PC-3 (cell line): ENCODE results near the gene IGFALS. TPM values are rescaled to one million over a fixed set of nuclear protein-coding genes. Genes with fewer than 3 reads are reported as not detected.

Source experiments
- ATAC-seq: fragments of 200-7000 bp; cut with Tn5 transposase; 2 replicates; pipeline ENCODE4 v1.9.1; 2020; ENCODE audit warnings: mild to moderate bottlenecking, moderate library complexity
- BruUV-seq: library from RNA; stranded (reverse); fragments of 400-500 nt; replicated peaks from 2 replicates; lab custom pipeline; 2021; lab: Mats Ljungman, UMichigan
- CTCF ChIA-PET: fragments of 300-600 bp; sonication (Branson Sonifier 250); formaldehyde crosslinking; loops from one replicate; lab custom pipeline; 2022; ENCODE audit warnings: antibody characterized with exemption; lab: Charles Lee
- POLR2A ChIA-PET: fragments of 300-600 bp; sonication (Branson Sonifier 250); formaldehyde crosslinking; loops from one replicate; lab custom pipeline; 2022; ENCODE audit warnings: antibody characterized with exemption; ENCODE audit not compliant: unreplicated experiment; lab: Charles Lee
- DNase-seq: peaks from one replicate; pipeline ENCODE4 v3.0.0-alpha.2; 2015
- H2AFZ ChIP-seq: fragments of 300-600 bp; sonication (generic); 2 replicates; pipeline ENCODE4 v1.6.0; 2016; ENCODE audit warnings: antibody characterized with exemption, low read length
- H3F3A ChIP-seq: fragments of 300-600 bp; sonication (generic); one replicate; pipeline ENCODE4 v1.6.0; 2017; ENCODE audit warnings: antibody characterized with exemption, low read length, control low read depth, mild to moderate bottlenecking; ENCODE audit not compliant: unreplicated experiment
- H3K27ac ChIP-seq: fragments of 300-600 bp; sonication (generic); 2 replicates; pipeline ENCODE4 v1.5.1; 2016; ENCODE audit warnings: mild to moderate bottlenecking, low read length
- H3K27me3 ChIP-seq: fragments of 300-600 bp; sonication (generic); 2 replicates; pipeline ENCODE4 v1.6.1; 2016; ENCODE audit warnings: low read length, mixed read lengths
- H3K36me3 ChIP-seq: fragments of 300-600 bp; sonication (generic); 2 replicates; pipeline ENCODE4 v1.6.1; 2016; ENCODE audit warnings: low read depth, mixed run types, low read length, mixed read lengths
- H3K4me1 ChIP-seq: fragments of 300-600 bp; sonication (generic); 2 replicates; pipeline ENCODE4 v1.5.1; 2016; ENCODE audit warnings: low read length; ENCODE audit not compliant: insufficient read depth
- H3K4me2 ChIP-seq: fragments of 300-600 bp; sonication (generic); 2 replicates; pipeline ENCODE4 v1.6.0; 2016; ENCODE audit warnings: low read length
- H3K4me3 ChIP-seq: fragments of 300-600 bp; sonication (generic); 2 replicates; pipeline ENCODE4 v1.5.1; 2016; ENCODE audit warnings: mild to moderate bottlenecking, low read length, mixed read lengths
- H3K79me2 ChIP-seq: fragments of 300-600 bp; sonication (generic); 2 replicates; pipeline ENCODE4 v1.6.1; 2017; ENCODE audit warnings: low read length, mixed read lengths
- H3K9ac ChIP-seq: fragments of 300-600 bp; sonication (generic); 2 replicates; pipeline ENCODE4 v1.6.0; 2016; ENCODE audit warnings: mild to moderate bottlenecking, low read length
- H3K9me2 ChIP-seq: fragments of 300-600 bp; sonication (generic); replicated peaks from 2 replicates; pipeline ENCODE4 v1.6.1; 2016; ENCODE audit warnings: mixed run types, low read length, mixed read lengths
- H3K9me3 ChIP-seq: fragments of 300-600 bp; sonication (generic); 2 replicates; pipeline ENCODE4 v1.6.1; 2016; ENCODE audit warnings: low read length, mixed read lengths
- H4K20me1 ChIP-seq: fragments of 300-600 bp; sonication (generic); 2 replicates; pipeline ENCODE4 v1.6.1; 2016; ENCODE audit warnings: low read length, mixed read lengths
- CTCF ChIP-seq: fragments of 300-600 bp; sonication (generic); conservative IDR thresholded peaks from 2 replicates; pipeline ENCODE4 v1.5.1; 2017; ENCODE audit warnings: antibody characterized with exemption, low read depth, mild to moderate bottlenecking, low read length
- EZH2 ChIP-seq: fragments of 300-600 bp; sonication (generic); IDR thresholded peaks from one replicate; pipeline ENCODE4 v1.6.1; 2017; ENCODE audit warnings: antibody characterized with exemption, mild to moderate bottlenecking, low read length; ENCODE audit not compliant: unreplicated experiment
- EZH2phosphoT487 ChIP-seq: fragments of 300-600 bp; sonication (generic); IDR thresholded peaks from 2 replicates; pipeline ENCODE4 v1.6.1; 2018; ENCODE audit warnings: mild to moderate bottlenecking, antibody characterized with exemption, low read length, borderline replicate concordance
- intact Hi-C: fragments of 100-400 bp; cut with micrococcal nuclease; formaldehyde crosslinking; loops from 2 replicates; pipeline ENCODE4 v1.9.0; 2023
- total RNA-seq: library from RNA; depleted of rRNA; stranded (reverse); fragments of >200 nt; gene quantifications from 2 replicates; pipeline ENCODE4 v1.2.3, GENCODE V29; 2014

Gene IGFALS
- total RNA-seq, 1 experiment from 2014 or later, result not detected

- no peaks in the 10 kb centered on the region for H3K27me3 ChIP-seq
- DNase-seq (no peak), ATAC-seq (no peak)
- no peaks in the 10 kb centered on the region for H3K9me2 ChIP-seq
- H3K79me2 ChIP-seq, result peaks cover 7% of the 10 kb centered on the region
- POLR2A ChIA-PET, result no interaction called here
- no peaks in the 10 kb centered on the region for H3K9me3 ChIP-seq
- H3K9ac ChIP-seq, result no peak overlapping the region
- H3F3A ChIP-seq, result no peaks in the 10 kb centered on the region
- no peak overlapping the region for H3K4me3 ChIP-seq
- no peak overlapping the region for H2AFZ ChIP-seq
- no peaks in the 10 kb centered on the region for H3K36me3 ChIP-seq
- intact Hi-C loops, result no loop called here
- no TSS peak for BruUV-seq
- no peak overlapping the region for H3K27ac ChIP-seq
- H3K4me2 ChIP-seq, result no peak overlapping the region
- H4K20me1 ChIP-seq, result no peaks in the 10 kb centered on the region
- CTCF ChIA-PET, result no interaction called here
- 0 out of 2 replicates have a peak, but pooled peaks cover 5% of the 10 kb centered on the region for H3K4me1 ChIP-seq
- TF ChIP-seq EZH2 (no peak), EZH2phosphoT487 (no peak), CTCF (no peak)
Measured at GRCh38 chr16:1767116-1767994, 26.1 kb downstream of the IGFALS start.

GRCh38 chr16:1766701-1767100, 26.8 kb downstream of the IGFALS start:
- peaks cover under 1% of the 10 kb centered on the region for H3K79me2 ChIP-seq
- ATAC-seq (no peak), DNase-seq (no peak)
- H3K9ac ChIP-seq, result no peak overlapping the region
- POLR2A ChIA-PET, result no interaction called here
- H3K9me2 ChIP-seq, result no peaks in the 10 kb centered on the region
- no TSS peak for BruUV-seq
- no peak overlapping the region for H3K4me2 ChIP-seq
- no peak overlapping the region for H2AFZ ChIP-seq
- intact Hi-C loops, result no loop called here
- H3K9me3 ChIP-seq, result no peaks in the 10 kb centered on the region
- no peaks in the 10 kb centered on the region for H3F3A ChIP-seq
- H3K4me1 ChIP-seq, result 0 out of 2 replicates have a peak, but pooled peaks cover under 1% of the 10 kb centered on the region
- CTCF ChIA-PET, result no interaction called here
- no peak overlapping the region for H3K4me3 ChIP-seq
- no peaks in the 10 kb centered on the region for H4K20me1 ChIP-seq
- H3K27me3 ChIP-seq, result no peaks in the 10 kb centered on the region
- no peak for TF ChIP-seq EZH2
- no peaks in the 10 kb centered on the region for H3K36me3 ChIP-seq
- H3K27ac ChIP-seq, result no peak overlapping the region

GRCh38 chr16:1766231-1766630, 27.3 kb downstream of the IGFALS start:
- CTCF ChIA-PET, result no interaction called here
- Histone ChIP-seq H3K9ac (no peak overlapping the region), H3K4me3 (no peak overlapping the region), H2AFZ (no peak overlapping the region), H3K9me2 (no peaks in the 10 kb centered on the region), H3K79me2 (no peaks in the 10 kb centered on the region), H3K36me3 (no peaks in the 10 kb centered on the region), H3K9me3 (no peaks in the 10 kb centered on the region), H3K27ac (no peak overlapping the region), H3K4me1 (no peaks in the 10 kb centered on the region), H4K20me1 (no peaks in the 10 kb centered on the region), H3F3A (no peaks in the 10 kb centered on the region), H3K27me3 (no peaks in the 10 kb centered on the region), H3K4me2 (no peak overlapping the region)
- TF ChIP-seq EZH2phosphoT487 (no peak), EZH2 (no peak), CTCF (no peak)
- POLR2A ChIA-PET, result no interaction called here
- ATAC-seq, result no peak
- intact Hi-C loops, result no loop called here
- DNase-seq, result no peak
- no TSS peak for BruUV-seq
